ENCODE data around the gene BBS9.

Gene BBS9

GRCh38 chr7:33646891-33647391 lies 517.6 kb downstream of the BBS9 start:
- no peak for DNase-seq (ENCODE audit: low spot score)

GRCh38 chr7:33649476-33650441 lies 520.4 kb downstream of the BBS9 start:
- DNase-seq (ENCODE audit: low spot score), result no peak

DNA sequence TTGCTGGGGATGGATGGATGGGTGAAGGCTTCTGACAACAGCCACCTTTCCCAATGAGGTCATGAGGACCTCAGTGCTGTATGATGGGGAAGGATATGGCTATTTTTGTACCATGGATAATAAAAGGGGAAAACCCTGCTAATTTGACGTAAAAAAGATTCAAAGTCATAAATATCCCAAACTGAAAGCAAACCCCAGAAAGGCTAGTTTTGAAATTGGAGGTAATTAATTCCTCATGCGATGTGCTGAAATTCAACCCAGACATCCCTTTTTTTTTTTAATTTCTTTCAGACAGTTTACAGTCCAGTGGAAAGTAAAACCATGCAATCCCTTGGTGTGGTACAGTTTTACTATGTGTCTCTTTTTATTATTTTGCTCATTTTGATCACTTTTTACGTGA lies 521.5 kb downstream of the BBS9 start:
- no peak for DNase-seq (ENCODE audit: low spot score)

GRCh38 chr7:33651998-33652515 lies 522.7 kb downstream of the BBS9 start:
- no peak for DNase-seq (ENCODE audit: low spot score)

DNA sequence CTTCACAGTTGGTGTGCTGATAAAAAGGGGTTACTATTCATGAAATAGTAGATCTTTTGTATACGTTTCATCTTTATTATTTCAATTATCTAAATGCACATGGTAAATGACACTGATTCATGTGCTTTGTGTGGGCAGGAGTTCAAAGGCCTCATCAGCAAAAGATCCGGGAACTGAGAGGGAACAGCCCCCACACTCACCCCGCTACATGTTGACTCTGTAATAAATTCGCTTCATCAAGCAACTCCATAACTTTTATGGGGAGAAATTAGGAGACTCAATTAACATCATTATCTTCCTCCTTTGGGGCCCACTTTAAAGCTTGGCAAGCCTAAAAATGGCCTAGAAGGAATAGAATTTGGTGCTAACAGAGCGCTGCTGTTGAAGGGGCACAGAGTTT lies 525.3 kb downstream of the BBS9 start:
- no peak for DNase-seq (ENCODE audit: low spot score)
